GM21723 (cell line): ENCODE results near the gene TSHB.

Experiments used
- ATAC-seq: cut with Tn5 transposase; IDR thresholded peaks from one replicate; pipeline ENCODE4 v1.9.1; 2021; ENCODE audit warnings: mild to moderate bottlenecking, moderate library complexity; ENCODE audit not compliant: unreplicated experiment

TSHB gene

GRCh38 chr1:115059316-115059715 lies 29.7 kb downstream of the TSHB start:
- no peak for ATAC-seq

GRCh38 chr1:115060501-115060900 lies 30.9 kb downstream of the TSHB start:
- no peak for ATAC-seq

GRCh38 chr1:115062542-115063004 lies 32.9 kb downstream of the TSHB start:
- peak; percentile 91 for ATAC-seq

DNA sequence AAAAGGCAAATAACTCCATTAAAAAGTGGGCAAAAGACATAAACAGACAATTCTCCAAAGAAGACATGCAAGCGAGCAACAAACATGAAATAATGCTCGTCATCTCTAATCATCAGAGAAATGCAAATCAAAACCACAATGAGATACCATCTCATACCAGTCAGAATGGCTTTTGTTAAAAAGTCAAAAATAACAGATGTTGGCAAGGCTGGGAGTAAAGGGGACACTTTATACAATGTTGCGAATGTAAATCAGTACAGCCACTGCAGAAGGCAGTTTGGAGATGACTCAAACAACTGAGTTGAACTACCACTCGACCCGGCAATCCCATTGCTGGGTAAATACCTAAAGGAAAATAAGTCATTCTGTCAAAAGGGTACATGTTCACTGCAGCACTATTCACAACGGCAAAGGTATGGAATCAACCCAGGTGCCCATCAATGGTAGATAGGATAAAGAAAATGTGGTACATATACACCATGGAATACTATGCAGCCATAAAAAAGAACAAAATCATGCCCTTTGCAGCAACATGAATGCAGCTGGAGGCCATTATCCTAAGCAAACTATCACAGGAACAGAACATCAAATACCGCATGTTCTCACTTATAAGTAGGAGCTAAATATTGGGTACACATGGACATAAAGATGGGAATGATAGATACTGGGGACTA lies 33.7 kb downstream of the TSHB start:
- ATAC-seq, result no peak

GRCh38 chr1:115064461-115064860 lies 34.8 kb downstream of the TSHB start:
- ATAC-seq, result no peak

GRCh38 chr1:115065021-115065420 lies 35.4 kb downstream of the TSHB start:
- ATAC-seq, result no peak

DNA sequence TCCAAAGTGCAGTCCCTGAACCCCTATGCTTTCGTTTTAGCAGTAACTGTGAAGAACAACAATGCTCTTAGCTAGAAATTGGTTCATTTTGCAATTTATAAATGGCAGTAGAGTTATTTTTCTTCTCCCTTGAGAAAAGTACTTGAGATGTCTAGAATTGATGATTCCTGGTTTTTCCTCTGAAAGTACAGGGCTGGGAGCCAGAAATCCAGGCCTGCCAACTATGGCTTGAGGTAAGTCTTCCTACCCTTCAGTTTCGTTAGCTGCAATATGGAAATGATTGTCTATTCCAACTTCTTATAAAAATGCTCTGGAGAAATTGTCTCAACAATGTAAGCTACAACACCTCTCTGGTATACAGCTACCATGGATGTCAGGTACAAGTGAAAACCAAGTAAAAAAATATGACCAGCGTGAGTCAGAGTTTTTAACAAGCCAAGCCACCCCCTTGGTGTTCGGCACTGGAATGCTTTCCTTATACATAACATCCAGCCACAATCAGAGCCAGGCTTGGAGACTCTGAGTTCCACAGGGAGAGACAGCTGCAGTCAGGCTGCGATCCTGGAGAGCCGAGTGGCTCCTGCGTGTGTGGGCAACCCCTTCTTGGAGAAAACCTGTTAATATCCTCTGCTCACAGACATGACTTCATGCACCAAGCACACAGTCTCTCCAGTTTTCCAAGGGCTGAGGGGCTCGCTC lies 37.7 kb downstream of the TSHB start:
- no peak for ATAC-seq

- ATAC-seq, result no peak
Observed at GRCh38 chr1:115068826-115069585, 39.4 kb downstream of the TSHB start.

GRCh38 chr1:115069659-115070308 lies 40.2 kb downstream of the TSHB start:
- ATAC-seq, result no peak

DNA sequence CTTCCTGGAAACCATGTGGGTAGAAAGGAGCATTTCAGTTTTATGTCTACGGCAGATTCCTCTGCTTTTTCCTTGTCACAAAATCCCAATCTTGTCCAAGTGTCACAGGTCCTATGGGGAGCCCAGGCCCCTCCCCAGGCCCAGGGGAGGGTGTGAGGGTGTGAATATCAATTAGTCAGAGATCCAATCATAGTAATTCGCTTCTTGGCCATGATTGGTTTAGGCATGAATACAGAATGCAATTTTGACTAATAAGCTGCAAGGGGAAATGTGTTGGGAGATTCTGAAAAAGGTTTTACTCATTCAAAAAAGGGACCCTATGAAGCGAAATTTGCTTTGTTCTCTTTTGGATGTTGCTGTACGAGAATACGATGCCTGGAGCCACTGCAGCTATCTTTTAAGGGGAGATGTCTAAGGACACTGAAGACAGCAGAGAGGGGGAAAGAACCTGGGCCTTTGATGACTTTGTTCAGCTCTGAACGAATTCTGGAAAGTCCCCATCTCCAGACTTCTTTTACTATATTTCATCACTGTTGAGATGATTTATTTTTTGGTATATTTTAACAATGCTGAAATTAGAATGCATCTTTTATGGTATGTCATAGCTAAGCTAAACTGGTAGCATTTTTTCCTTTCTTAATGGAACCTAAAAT lies 41.5 kb downstream of the TSHB start:
- no peak for ATAC-seq

DNA sequence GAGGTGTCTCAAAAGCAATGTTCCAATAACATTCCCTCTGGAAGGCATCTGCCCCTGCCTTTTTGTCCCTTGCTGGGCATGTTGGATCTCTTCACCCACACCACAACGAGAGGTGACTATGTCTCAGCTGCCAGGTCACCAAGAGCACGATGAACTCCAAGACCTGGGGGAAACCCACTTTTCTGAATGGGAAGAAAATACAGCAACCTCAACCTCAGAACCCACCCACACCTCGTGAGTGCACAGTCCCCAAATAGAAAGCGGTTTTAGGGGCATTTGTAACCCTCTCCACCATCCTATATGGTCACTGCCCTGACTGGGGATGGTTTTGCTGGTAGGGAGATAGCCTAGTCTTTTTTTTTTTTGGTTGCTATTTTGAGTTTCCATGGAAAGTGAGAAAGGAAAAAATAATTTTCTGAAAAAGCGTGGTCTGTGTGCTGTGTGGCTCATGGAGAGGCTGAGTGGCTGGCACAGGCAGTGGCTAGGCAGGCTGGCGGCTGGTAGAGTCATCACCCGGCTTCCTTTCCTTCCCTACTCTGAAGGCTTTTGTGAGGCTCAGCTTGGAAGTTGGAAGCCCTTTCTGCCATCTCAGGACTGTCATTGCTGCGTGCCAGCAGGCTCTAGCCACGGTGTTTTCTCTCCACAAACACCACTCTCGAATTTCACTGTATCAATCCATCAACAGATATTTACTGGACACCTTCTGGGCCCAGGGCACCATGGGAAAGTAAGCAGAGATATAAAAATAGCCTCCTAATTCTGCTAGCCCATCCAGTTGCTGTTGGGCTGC lies 43.9 kb downstream of the TSHB start:
- no peak for ATAC-seq

DNA sequence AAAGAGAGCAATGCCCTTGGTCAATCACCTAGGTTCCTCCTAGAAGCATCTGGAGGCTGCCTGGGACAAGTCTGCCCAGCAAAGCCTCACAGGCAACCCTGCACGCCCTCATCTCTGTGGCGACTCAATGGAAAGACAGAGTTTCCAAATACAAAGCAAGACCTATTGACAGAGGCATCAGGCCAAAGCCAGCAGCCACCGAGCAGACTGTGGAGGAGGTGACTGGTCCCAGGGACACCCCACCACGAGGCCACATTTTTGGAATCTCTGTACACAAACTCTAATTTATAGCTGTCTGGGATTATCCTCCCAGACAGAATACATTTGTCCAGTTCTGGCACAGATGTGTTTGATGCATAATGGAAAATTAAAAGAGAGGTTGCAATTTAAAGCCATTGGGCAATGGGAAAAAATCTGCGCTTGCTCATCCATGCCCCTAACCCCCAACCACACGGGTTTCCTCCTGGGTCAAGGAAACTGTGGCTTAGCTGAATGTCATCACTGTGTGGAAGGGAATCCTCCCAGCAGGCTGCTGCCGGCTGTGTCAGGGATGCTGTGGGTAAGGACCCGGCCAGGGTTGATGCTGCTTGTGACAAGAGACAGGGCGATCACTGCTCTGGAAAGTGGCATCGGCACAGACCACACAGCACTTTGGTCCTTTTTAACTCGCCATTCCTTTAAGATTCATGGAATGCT lies 45.4 kb downstream of the TSHB start:
- no peak for ATAC-seq

DNA sequence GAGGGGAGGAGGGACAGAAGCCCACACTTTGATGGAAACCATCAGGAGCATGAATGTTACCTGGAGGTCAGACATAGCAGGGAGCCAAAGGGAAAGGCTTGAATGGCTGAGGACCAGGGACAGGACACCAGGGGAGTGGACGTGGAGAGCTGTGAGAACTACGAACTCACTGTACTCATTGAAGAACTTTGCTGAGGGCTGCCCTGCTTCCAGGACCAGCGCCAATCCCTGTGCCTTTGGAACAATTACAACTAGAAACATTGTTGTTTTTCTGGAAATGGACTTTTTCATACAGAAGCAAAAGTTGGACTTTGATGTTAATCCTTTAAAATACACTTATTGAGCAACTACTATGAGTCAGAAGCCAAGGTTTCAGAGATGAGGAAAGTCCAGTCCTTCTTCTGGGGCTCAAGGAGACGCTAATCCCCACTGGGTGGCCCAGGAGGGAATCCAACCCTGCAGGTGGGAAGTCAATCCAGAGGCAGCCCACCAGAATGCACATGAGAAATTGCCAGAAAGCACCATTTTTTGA lies 46.8 kb downstream of the TSHB start:
- no peak for ATAC-seq

GRCh38 chr1:115077286-115077983 lies 47.8 kb downstream of the TSHB start:
- ATAC-seq, result no peak

- no peak for ATAC-seq
Observed at GRCh38 chr1:115077984-115078330, 48.3 kb downstream of the TSHB start.

- ATAC-seq, result no peak
Observed at GRCh38 chr1:115078708-115079107, 49.1 kb downstream of the TSHB start.

GRCh38 chr1:115082949-115083348 lies 53.3 kb downstream of the TSHB start:
- ATAC-seq, result no peak
